Keratinocyte (primary cell): Measurements from ENCODE around the gene BAIAP2L2. TPM values are rescaled to one million over a fixed set of nuclear protein-coding genes. Genes with fewer than 3 reads are reported as not detected.
A peak's percentile ranks its signal among the peaks of the same experiment; 100 is the strongest.

ENCODE experiments used
- DNase-seq: peaks from one replicate; pipeline ENCODE4 v3.0.0-alpha.2; 2011; ENCODE audit warnings: low read depth, missing footprints, low spot score
- FAIRE-seq: peaks from 2 replicates; lab custom pipeline; 2011; peaks lifted over from hg19 to GRCh38; lab: Jason Lieb, UNC
- H2AFZ ChIP-seq: 2 replicates; pipeline ENCODE4 v1.6.0; 2012; ENCODE audit warnings: low read length, control low read depth, inconsistent platforms; ENCODE audit not compliant: control insufficient read depth
- H3K27ac ChIP-seq: 2 replicates; pipeline ENCODE4 v1.5.1; 2011; ENCODE audit warnings: low read length; ENCODE audit not compliant: control insufficient read depth, insufficient read depth
- H3K27me3 ChIP-seq: 3 replicates; pipeline ENCODE4 v1.6.0; 2011; ENCODE audit warnings: low read length; ENCODE audit not compliant: control insufficient read depth, insufficient read depth; ENCODE audit errors: extremely low read depth
- H3K36me3 ChIP-seq, 2 experiments: 2 replicates in 1 of 2; 3 replicates in 1 of 2; pipeline ENCODE4 v1.5.1; 2011; ENCODE audit warnings: low read length in 2 of 2, mild to moderate bottlenecking in 1 of 2; ENCODE audit not compliant: control insufficient read depth in 2 of 2, insufficient read depth in 2 of 2; ENCODE audit errors: extremely low read depth in 1 of 2
- H3K4me1 ChIP-seq: 3 replicates; pipeline ENCODE4 v1.5.1; 2011; ENCODE audit warnings: low read length; ENCODE audit not compliant: control insufficient read depth, insufficient read depth; ENCODE audit errors: extremely low read depth
- H3K4me2 ChIP-seq: 3 replicates; pipeline ENCODE4 v1.6.0; 2011; ENCODE audit warnings: low read depth, low read length; ENCODE audit not compliant: control insufficient read depth, insufficient read depth; ENCODE audit errors: extremely low read depth
- H3K4me3 ChIP-seq, 3 experiments: fragments of 200-600 bp in 1 of 3; sonication (generic) in 1 of 3; 2 replicates in 2 of 3; 3 replicates in 1 of 3; pipeline ENCODE4 v1.5.1; 2011 to 2016; ENCODE audit warnings: low read length in 3 of 3, mild to moderate bottlenecking in 3 of 3, control low read depth in 2 of 3, inconsistent platforms in 1 of 3, low read depth in 1 of 3, mixed read lengths in 1 of 3, mixed run types in 1 of 3, moderate library complexity in 1 of 3; ENCODE audit not compliant: control insufficient read depth in 2 of 3, insufficient read depth in 2 of 3; ENCODE audit errors: extremely low read depth in 1 of 3
- H3K79me2 ChIP-seq: 2 replicates; pipeline ENCODE4 v1.6.0; 2012; ENCODE audit warnings: low read length; ENCODE audit not compliant: control insufficient read depth, insufficient read depth
- H3K9ac ChIP-seq: 3 replicates; pipeline ENCODE4 v1.6.0; 2011; ENCODE audit warnings: low read length; ENCODE audit not compliant: control insufficient read depth, insufficient read depth; ENCODE audit errors: extremely low read depth
- H3K9me1 ChIP-seq: 3 replicates; pipeline ENCODE4 v1.6.0; 2011; ENCODE audit warnings: low read length; ENCODE audit not compliant: control insufficient read depth, insufficient read depth; ENCODE audit errors: extremely low read depth
- H3K9me3 ChIP-seq: 2 replicates; pipeline ENCODE4 v1.5.1; 2012; ENCODE audit warnings: low read depth, low read length; ENCODE audit not compliant: control insufficient read depth
- H4K20me1 ChIP-seq: 3 replicates; pipeline ENCODE4 v1.6.0; 2011; ENCODE audit warnings: low read length; ENCODE audit not compliant: control insufficient read depth, insufficient read depth; ENCODE audit errors: extremely low read depth
- EZH2 ChIP-seq: IDR thresholded peaks from one replicate; pipeline ENCODE4 v1.6.1; 2012; ENCODE audit warnings: inconsistent platforms, mild to moderate bottlenecking, low read length, moderate library complexity
- dilution Hi-C: fragments of 300-500 bp; cut with MboI; formaldehyde crosslinking; loops from one replicate; pipeline ENCODE4 v1.7.0; 2020; ENCODE audit warnings: low sequenced_read_pairs; ENCODE audit not compliant: extremely low pct_ligation_motif_present
- polyA plus RNA-seq, 5 experiments: library from polyadenylated mRNA; depleted of rRNA in 3 of 5; stranded (reverse) in 3 of 5; stranded (forward) in 1 of 5; unstranded in 1 of 5; fragments of >200 nt; gene quantifications; 1 replicate in 1 of 5; 2 replicates in 3 of 5; 3 replicates in 1 of 5; pipeline versions ENCODE4 v1.2.1 to v1.2.3, GENCODE V29; 2011 to 2012; ENCODE audit warnings: missing spikeins in 2 of 5, low read depth in 1 of 5, low replicate concordance in 1 of 5
- TF ChIP-seq, protein P1 (sequence below), 3 experiments: IDR thresholded peaks in 1 of 3; conservative IDR thresholded peaks in 1 of 3; optimal IDR thresholded peaks in 1 of 3; 2 replicates in 2 of 3; 3 replicates in 1 of 3; pipeline versions ENCODE3 to v1.5.1; 2011; ENCODE audit warnings: low read length in 3 of 3, mild to moderate bottlenecking in 3 of 3, moderate library complexity in 2 of 3, control low read depth in 1 of 3, inconsistent platforms in 1 of 3; ENCODE audit not compliant: insufficient read depth in 2 of 3; ENCODE audit errors: extremely low read depth in 1 of 3

BAIAP2L2 gene
- polyA plus RNA-seq, 1 donor (not counting 4 experiments of a cell fraction or from before 2014, with no cell fraction given) = 2.3 TPM

DNA sequence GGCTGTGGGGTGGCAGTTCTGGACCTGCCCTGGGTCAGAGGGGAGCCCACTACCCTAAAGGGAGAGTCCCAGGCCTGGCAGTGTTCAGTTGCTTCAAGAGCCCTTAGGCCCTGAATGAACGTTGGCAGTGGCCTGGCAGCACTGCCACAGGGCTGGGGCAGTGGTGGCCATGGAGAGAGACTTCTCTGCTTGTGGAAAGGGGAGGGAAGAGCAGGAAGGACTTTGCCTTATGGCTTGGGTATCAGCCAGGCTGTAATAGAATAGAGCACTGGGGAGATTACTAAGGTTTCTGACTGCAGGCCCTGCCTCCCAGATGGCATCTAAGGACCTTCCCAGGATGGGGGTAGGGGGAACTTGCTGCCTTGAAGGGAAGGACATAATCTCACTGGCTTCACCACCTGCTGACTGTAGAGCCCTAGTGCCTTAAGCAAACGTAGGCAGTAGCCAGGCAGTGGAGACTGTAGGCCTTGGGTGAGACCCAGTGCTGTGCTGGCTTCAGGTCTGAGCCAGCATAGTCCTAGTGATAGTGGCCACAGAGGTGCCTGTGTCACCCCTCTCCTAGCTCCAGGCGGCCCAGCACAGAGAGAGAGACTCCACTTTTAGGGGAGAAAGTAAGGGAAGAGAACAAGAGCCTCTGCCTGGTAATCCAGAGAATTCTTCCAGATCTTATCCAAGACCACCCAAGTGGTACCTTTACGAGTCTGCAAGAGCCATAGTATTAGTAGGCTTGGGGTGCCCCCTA is 43.5 kb upstream of the BAIAP2L2 start:
- peak overlapping the region; percentile 19 for H2AFZ ChIP-seq
- peaks cover 2% of the 10 kb centered on the region for H3K9me1 ChIP-seq
- DNase-seq (no peak), FAIRE-seq (no peak)
- H3K36me3 ChIP-seq = no peaks in the 10 kb centered on the region
- peaks cover 11% of the 10 kb centered on the region for H3K4me1 ChIP-seq
- dilution Hi-C loops = no loop called here
- TF ChIP-seq, protein P1, sequence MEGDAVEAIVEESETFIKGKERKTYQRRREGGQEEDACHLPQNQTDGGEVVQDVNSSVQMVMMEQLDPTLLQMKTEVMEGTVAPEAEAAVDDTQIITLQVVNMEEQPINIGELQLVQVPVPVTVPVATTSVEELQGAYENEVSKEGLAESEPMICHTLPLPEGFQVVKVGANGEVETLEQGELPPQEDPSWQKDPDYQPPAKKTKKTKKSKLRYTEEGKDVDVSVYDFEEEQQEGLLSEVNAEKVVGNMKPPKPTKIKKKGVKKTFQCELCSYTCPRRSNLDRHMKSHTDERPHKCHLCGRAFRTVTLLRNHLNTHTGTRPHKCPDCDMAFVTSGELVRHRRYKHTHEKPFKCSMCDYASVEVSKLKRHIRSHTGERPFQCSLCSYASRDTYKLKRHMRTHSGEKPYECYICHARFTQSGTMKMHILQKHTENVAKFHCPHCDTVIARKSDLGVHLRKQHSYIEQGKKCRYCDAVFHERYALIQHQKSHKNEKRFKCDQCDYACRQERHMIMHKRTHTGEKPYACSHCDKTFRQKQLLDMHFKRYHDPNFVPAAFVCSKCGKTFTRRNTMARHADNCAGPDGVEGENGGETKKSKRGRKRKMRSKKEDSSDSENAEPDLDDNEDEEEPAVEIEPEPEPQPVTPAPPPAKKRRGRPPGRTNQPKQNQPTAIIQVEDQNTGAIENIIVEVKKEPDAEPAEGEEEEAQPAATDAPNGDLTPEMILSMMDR (optimal IDR thresholded peaks at IDR 0.05 in 1 of 3, IDR thresholded peaks at IDR 0.05 in 1 of 3, conservative IDR thresholded peaks at IDR 0.05 in 1 of 3; ENCODE audit: extremely low read depth in 1 of 3, insufficient read depth in 2 of 3, low read length in 3 of 3) = peak in 2 of 3 experiments; percentile 23 to 25
- no peak for TF ChIP-seq EZH2
- H3K27ac ChIP-seq = no peak overlapping the region
- no peaks in the 10 kb centered on the region for H3K79me2 ChIP-seq
- no peak overlapping the region for H3K9ac ChIP-seq
- H3K4me2 ChIP-seq = no peak overlapping the region
- no peaks in the 10 kb centered on the region for H3K9me3 ChIP-seq
- H3K27me3 ChIP-seq = no peaks in the 10 kb centered on the region
- no peaks in the 10 kb centered on the region for H4K20me1 ChIP-seq
- no peak overlapping the region for H3K4me3 ChIP-seq

DNA sequence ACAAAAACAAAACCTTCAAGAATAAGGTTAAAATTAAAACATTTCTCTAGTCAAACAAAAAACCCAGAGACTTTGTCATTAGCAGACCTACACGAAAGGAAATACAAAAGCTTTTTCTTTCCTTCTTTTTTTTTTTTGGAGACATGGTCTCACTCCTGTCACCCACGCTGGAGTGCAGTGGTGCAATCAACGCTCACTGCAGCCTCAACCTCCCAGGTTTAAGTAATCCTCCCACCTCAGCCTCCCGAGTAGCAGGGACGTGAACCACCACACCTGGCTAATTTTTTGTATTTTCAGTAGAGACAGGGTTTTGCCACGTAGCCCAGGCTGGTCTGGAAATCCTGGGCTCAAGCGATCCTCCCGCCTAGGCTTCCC is 40.6 kb upstream of the BAIAP2L2 start:
- no peak for FAIRE-seq
- H3K27ac ChIP-seq = no peak overlapping the region
- dilution Hi-C loops = no loop called here

More for the DNA sequence above, 40.6 kb upstream of the BAIAP2L2 start:
- Histone ChIP-seq H3K9me1 (peaks cover 2% of the 10 kb centered on the region), H3K36me3 (no peaks in the 10 kb centered on the region), H4K20me1 (no peaks in the 10 kb centered on the region), H3K9me3 (no peaks in the 10 kb centered on the region), H3K27me3 (no peaks in the 10 kb centered on the region), H3K4me2 (no peak overlapping the region), H2AFZ (no peak overlapping the region), H3K4me3 (no peak overlapping the region), H3K4me1 (peaks cover 25% of the 10 kb centered on the region), H3K9ac (no peak overlapping the region), H3K79me2 (no peaks in the 10 kb centered on the region)
- no peak for TF ChIP-seq EZH2
- TF ChIP-seq, protein P1 (optimal IDR thresholded peaks at IDR 0.05 in 1 of 3, IDR thresholded peaks at IDR 0.05 in 1 of 3, conservative IDR thresholded peaks at IDR 0.05 in 1 of 3; ENCODE audit: extremely low read depth in 1 of 3, insufficient read depth in 2 of 3, low read length in 3 of 3) = no peak
- no peak for DNase-seq
